ENCODE results near the gene ARHGAP15.

Gene ARHGAP15

DNA sequence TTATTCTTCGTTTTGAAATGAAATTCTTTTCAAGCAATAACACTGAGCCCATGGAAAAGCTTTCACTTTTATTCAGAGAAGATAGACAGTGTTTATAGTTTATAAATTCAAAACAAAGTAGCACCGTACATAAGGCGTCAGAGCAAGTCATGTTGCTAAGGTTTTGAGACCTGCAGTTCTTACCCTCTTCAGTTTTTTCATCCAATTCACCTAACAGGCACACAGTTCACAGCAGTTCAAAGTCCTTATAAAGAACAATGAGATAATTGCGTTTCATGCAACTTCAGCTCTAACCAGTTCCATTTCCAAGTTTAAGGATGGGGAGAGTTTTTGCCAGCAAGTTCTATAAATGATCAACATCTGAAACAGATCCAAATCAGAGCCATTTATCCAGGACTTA is 96.7 kb downstream of the ARHGAP15 start:
- no peak for DNase-seq (ENCODE audit: low read depth, low spot score)

DNA sequence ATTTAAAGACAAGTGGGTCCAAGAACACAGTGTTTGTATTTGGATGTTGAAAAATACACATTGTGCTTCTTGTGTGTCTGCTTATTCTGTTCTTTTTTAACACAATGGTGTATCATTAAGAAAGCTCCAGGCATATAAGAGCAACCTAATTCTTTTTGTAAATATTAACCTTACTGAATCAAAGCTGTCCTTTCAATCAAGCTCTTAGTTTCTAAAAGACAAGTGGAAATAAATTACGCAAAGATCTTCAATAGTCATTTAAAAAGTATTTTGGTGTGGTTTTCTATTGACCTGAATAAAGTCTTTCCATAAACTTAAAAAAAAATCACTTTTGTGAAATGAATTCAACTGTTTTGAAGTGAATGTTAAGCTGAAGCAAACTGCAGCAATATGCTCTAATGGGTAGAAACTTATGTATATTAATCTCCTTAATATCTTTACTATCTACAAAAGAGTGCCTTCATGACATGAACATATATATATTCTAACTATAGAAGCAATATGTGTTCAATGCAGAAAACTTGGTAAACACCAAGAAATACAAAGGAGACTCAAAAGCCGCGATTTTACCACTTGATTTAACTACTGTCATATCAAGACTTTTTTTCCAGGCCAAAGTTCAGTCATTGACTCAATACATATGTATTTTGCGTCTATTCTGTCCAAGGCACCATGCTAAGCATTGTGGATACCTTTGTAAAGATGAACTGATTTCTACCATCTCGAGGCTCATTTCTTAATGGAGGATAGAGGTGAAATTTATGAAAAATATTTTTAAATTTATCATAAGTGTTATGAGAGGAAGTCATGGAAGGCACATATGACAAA is 97.7 kb downstream of the ARHGAP15 start:
- DNase-seq (ENCODE audit: low read depth, low spot score), result no peak

DNA sequence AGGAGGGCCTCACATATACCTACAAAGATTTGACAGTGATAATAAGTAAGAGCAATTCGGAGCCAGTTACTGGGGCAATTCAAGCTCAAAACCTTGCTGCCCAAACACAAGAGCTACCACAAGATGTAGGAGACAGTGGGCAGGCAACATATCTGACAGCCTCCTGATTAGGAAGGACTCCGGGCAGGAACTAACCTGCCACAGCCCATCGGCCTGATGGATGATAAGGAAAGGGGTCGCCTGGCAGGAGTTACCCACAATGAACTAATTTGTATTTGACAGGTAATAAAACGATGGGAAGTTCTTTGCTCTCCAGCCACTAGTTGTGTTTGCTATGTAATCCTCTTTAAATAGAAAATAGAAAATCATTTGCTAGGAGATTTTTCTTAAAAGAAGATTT is 100.2 kb downstream of the ARHGAP15 start:
- no peak for DNase-seq (ENCODE audit: low read depth, low spot score)

DNA sequence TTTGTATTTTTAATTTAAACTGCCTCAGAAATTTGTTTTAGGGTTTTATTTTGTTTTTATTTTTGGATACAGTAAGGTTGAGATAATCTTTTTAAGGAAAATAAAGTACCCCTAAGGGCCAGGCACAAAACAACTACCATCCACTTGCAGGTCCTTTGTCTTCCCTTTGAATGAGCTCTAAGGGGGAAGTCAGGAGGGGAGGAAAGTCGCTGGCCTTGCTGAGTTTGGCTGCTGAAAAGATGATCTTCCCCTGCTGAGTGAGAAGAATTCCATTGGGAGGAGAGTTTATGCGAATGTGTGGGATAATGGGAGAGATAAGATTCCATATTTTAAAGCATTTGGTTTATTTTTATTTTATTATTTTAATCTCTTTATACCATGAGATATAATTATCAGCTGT is 100.7 kb downstream of the ARHGAP15 start:
- DNase-seq (ENCODE audit: low read depth, low spot score), result no peak

DNA sequence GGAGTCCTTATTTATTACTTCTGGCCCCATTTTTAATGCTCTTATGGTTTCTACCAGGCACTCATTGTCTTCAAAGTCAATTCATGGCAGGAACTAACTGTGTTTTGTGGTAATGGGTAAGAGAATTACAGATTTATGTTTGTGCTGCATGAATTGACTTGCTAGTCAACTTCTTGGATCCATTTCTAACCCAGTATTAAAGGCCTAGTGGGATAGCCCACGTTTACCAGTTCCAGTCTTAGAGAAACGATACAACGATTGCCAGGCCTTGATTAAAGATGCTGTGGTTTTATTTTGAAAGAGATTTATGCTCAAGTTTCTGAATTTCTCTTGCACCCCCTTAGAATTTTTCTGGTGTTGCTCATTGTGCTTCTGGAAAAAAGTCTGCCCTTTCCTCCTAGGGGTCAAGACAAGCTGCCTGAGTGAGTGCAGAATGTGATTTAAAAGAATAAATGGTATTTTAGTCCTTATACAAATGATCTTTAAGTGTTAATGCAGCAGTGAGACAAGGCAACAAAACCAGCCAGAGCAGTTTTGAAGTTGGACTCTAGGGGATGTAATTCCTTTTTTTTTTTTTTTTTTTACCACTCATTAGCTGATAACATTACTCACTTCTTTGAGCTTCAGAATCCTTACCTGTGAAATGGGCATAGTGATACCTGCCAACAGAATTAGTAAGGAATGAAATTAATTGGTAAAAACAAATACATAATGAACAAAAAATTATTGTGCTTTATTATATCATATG is 101.5 kb downstream of the ARHGAP15 start:
- DNase-seq (ENCODE audit: low read depth, low spot score), result no peak

DNA sequence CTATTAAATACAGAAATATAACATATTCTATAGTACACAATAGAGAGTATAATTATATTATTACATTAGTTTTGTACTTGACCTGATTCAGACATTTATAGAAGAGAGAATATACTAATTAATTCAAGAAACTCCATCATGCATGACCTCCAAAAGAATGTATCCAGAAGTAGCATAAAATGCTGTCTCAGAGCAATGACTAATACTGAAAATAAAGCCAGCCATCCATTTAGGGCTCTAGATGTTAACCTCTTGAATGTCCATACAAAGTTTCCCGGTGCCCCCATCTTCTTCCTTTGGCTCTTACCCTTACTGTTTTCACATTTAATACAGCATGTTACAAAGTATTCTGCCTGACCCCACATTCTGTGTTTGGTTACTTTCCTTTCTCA is 102.0 kb downstream of the ARHGAP15 start:
- DNase-seq (ENCODE audit: low read depth, low spot score), result no peak

DNA sequence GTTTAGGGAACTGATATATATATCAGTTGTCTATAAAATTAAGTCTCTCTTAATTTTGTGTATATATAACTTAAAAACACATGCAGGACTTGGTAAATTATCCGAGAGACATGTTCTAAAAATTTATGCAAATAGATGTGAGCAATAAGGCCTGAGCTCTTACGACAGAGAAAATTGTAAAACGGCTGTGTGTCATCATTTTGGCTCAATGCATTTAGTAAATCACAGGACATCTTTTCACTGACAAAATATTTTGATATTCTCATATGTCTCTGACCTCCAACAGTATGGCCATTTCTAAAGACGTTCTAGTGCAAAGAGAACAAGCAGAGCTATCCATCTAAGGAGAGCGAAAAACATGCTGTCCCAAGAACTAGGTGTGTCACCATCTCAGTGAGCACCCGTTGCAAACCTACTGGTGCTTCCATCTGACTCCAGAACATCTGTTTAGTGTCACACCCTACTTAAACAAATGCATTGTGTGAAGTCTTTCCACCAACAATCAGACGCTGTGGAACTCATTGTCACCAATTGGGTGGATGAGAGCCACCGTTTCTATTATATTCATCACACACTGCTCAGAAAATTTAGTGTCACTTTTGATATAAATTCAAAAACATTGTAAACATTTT is 108.0 kb downstream of the ARHGAP15 start:
- no peak for DNase-seq (ENCODE audit: low read depth, low spot score)

DNA sequence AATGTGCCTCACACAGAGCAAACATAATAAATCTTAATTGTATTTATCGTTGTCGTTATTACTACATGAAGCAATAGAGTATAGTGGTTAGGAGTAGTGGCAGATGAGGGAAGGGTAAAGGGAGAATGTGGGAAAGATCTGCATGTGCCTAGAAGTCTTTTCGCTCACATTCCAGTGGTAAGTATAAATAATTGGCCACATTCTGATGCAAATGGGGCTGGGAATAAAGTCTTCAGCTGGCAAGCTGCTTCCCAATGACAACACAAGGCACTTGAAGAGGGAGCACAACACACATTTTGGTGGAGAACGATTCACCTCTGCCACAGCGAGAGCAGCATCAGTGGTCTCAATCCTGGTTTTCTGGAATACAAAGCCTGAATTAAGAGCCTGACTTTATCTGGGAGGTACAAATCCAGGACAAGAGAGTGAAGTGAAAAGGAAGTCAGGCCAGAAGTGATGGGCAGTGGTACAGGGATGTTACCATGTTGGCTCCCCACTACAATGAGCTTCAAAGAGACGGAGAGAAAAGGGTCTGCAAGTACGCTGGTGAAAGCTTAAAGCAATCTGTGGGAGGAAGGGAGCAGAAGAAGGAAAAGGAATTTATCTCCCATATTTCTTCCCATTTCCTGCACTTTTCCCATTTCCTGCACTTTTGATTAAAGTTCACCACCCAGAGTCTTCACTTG is 112.3 kb downstream of the ARHGAP15 start:
- no peak for DNase-seq (ENCODE audit: low read depth, low spot score)

DNA sequence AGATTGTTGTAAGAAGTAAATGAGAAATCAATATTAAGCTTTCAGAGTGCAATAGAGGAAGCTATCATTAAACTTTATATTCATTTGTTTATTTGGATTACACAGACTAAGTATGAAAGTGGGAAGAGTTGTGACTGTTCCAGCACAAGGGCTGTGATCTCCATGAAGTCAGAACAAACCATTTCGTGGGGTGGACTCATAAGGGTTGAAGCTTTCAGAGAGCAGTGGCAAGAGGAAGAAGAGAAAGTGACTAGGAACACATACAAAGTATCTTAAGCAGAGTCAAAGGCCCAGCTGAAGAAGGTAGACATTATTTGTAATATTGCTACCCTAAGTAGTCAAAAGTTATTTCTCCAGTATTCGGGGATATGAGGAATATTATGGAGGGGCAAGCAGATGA is 117.0 kb downstream of the ARHGAP15 start:
- no peak for DNase-seq (ENCODE audit: low read depth, low spot score)

DNA sequence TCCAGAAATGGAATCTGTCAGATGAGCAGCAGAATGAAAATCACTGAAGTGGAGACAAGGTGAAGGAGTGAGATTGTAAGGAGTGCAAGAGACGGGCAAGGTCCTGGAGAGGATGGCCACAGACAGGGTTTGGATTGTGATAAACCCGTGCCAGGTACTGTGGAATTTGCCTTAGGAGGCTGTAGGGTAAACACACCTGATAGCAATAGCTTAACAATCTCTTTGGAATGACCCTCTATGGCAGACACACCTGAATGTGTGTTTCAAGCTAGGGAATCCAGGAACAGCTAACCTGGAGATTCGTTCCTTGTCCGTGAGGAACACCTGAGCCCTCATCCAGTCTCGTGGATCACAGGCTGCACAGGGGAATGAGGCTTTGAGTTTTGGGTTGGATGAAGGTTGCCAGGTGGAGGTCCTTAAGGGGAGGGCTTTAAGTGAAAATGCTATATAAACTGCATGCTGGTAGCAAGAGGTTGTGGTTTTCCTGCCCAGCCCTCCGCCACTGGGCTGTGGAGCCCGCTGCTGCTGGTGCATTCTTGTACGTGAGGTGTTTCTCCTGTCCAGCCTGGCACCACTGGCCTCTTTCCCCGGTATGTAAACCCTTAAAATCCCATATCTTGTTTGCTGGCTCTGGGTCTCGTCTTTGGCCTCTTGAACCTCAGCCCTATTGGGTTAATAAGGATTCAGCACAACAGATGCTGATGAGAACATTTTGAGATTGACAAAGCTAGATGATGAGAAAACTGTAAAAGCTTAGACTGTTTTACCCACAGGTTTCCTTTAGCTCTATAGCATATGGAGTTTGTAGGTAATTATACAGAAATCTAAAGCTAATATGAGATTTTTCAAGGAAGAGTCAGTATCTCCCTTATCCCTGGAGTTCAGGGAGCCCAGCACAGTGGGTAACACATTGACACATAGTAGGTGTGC is 117.9 kb downstream of the ARHGAP15 start:
- DNase-seq (ENCODE audit: low read depth, low spot score), result no peak

DNA sequence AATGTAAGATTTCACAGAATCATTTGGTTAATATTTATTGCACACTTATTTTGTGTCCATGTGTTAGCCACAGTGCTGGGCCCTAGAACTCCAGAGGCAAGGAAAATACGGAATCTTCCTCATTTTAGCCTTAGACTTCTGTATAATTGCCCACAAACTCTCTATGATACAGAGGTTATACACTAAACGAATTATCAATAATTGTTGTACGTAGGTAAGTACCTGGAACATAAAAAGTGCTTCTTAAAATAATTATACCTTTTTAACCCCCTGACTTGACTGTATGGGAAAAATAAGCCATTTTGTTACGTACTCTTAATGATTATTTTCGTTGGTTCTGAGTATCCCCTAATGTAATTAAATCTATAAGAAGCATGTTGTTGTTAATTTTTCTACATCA is 119.4 kb downstream of the ARHGAP15 start:
- DNase-seq (ENCODE audit: low read depth, low spot score), result no peak

DNA sequence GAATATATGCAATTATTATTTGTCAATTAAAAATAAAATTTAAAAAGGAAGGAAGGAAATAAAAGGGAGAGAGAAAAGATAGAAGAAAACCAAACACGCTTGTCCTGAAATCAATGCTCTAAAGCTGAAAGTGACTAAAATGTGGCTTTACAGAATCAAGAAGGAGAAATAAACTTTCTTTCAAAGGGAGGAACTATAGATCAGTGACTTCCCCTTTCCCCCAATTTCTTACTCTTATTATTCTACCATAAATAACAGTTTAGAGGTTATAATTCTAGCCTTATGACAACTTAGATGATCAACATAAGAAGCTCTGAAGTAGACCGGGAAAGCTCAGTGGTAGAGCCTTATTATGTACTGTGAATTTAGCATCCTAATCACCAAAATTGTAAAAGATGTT is 122.5 kb downstream of the ARHGAP15 start:
- no peak for DNase-seq (ENCODE audit: low read depth, low spot score)

DNA sequence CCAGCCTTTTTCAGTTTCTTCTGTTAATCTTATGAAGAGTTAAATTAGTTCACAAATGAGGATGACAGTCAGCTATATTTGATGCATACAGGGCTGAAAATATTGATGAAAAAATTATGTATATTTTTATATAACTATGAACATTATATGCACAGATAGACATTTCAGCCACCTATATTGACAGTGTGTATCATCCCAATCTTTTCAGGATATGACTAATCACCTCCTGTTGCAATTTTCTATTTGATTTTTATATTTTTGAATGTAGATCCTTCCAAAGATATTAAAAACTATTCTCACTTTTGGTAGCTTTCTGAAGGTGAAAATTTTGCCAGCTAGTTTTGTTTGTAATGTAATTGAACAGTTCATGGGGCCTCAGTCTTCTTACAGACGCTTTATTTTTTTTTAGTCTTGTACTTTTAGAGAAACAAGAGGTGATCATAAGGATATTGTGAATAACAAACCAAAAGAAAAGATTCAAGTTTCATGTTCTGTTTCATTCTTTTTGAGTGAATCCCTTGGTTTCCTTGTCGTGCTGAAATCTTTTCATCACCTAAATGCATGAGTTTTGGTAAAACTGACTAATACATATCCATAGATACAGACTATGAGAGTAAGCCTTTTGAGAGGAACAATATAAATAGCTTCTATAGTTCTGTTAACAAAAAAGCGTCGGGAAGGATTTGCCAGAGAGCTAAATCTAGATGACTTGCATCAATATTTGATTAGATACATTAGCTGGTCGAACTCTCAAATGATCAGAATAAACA is 123.1 kb downstream of the ARHGAP15 start:
- no peak for DNase-seq (ENCODE audit: low read depth, low spot score)

DNA sequence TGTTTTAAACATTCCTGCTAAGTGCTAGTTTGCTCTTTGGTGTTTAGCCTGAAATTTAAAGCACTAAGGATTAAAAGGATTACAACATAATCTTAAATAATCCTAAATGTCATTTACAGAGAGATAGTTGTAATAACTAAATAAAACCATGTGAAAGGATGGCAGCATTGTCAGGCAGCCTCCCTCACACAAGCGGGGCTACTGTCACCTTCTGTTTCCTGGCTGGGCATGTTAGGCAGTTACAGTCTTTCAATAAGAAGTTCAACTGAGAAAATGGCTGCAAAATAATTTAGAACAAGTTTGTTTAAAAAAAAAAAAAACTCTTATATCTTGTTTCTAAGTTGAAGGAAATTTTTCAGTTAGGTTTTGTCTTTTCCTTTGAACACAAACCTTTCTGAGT is 124.9 kb downstream of the ARHGAP15 start:
- DNase-seq (ENCODE audit: low read depth, low spot score), result no peak

DNA sequence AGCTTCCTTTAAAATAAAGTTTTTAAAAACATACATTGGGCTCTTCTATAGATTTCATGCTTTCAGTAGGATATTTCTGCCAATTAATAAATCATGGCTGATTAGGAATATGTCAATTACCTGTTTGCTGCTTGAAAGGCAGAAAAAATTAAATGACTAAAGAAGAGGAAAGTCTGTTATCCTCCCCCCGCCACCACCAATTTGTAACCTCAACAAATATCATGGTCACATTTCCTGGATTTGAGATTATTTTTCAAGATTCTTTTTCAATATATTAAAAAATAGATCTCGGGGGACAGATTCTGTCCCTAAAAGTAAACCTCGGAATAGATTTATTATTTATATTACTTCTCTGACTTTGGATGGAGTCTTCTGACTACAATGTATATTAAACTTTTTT is 125.9 kb downstream of the ARHGAP15 start:
- no peak for DNase-seq (ENCODE audit: low read depth, low spot score)

DNA sequence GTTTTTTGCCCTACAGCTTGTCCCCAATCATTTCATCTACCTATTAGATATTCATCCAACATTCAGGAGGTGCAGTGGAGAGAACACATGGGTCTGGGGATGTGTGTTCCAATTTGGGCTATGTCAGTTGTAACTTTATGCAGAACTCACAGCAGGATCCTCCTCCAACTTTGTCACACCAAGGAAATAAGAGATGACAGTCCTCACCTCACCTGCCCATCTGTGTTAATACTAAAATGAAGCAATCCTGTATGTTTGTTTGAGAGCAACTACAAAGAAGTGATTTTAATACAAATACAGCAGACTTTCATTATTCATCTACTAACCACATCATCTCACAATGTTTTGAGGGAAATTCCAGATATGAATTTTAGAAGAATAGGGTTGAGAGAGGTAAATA is 126.7 kb downstream of the ARHGAP15 start:
- DNase-seq (ENCODE audit: low read depth, low spot score), result no peak

DNA sequence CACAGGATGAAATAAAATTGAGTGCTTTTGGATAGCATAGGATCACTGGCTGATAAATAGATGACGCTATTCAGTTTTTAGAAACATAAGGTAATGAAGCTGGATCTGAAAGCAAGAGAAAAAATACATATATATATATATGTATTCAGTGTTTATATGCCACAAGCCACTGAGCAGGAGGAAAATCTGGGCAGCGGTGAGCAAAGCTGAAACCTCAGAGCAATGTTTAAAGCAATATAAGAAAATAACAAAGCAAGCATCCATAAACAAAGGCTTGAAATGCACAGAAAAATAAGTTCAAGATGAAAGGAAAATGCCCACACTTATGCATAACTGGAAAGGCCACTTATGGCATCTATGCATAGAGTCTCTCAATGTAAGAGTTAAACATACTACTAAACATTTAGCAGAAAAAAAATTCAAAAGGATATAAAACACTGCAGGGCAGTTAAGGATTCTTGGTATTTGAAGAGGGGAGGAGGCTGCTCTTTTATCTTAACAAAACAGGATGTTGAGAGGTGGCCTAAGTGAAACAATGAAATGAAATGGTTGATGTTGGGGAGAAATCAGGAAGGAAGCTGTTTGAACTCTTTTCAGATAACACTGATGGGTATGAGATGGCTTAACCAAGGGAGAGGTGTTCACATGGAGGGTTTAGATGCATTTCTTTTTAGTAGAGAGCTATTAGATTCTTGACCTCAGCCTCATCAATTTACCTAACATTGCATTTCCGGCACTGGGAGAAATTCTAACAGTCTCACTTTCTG is 129.1 kb downstream of the ARHGAP15 start:
- DNase-seq (ENCODE audit: low read depth, low spot score), result no peak

DNA sequence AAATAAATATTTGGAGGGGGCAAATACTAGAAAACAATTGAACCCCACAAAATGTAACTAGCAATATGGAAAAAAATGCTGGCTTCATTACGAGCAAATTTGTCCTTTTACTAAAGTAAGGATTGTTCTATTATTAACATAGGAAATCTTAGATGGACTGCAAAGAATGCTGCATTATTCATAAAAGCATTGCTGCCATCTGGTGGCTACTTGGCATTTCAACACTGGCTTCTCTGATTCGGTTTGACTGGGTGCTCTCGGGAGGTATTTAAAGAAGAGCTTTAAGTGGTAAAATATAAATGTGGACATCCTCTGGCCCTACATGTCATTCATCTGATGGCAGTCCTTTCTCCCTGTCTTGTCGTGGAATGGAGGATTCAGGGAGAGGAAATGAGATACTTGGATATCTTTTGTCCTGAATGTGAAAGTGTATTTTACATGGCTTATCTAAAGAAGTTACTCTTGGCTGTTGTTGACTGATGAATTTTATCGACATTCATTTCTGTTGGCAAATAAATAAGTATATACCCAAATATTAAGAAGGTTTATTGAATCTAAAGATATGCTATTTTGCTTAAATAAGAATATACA is 130.2 kb downstream of the ARHGAP15 start:
- peak; percentile 27 for DNase-seq (ENCODE audit: low read depth, low spot score)

DNA sequence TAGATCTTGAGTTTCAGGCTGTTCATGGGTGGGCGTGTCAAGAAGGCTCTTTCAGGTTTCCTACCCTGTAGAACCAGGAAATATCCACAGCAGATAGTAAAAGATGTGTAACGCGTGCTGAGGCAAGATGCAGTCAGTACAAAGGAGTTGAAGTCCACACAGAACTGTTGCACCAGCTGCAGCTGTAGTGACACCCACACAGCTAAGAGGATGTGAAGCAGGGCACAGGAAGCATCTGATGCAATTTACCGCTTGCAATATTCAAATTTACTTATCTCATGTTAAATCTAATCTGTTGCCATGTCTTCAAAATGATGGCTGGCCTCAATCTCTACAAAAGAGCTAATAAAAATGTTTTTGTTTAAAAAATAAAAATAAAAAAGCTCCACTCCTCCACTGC is 132.8 kb downstream of the ARHGAP15 start:
- DNase-seq (ENCODE audit: low read depth, low spot score), result no peak

All from brain pericyte (primary cell).